Esophagus muscularis mucosa (tissue), 4 donors: Measurements from ENCODE around the gene FARSB.

Source experiments
- EP300 ChIP-seq: sonication (generic); formaldehyde crosslinking; IDR thresholded peaks from one replicate; pipeline ENCODE4 v1.6.1; 2017; ENCODE audit warnings: antibody characterized with exemption
- POLR2A ChIP-seq: fragments of 450-650 bp; IDR thresholded peaks from one replicate; pipeline ENCODE4 v1.6.1; 2017; ENCODE audit warnings: antibody characterized with exemption, moderate library complexity, mild to moderate bottlenecking, low read depth
- TF ChIP-seq, protein P1 (sequence below), 3 experiments: fragments of 200-600 bp in 2 of 3; fragments of 450-650 bp in 1 of 3; sonication (generic) in 2 of 3; IDR thresholded peaks; one replicate each; pipeline ENCODE4 v1.5.1; 2017 to 2019; ENCODE audit warnings: antibody characterized with exemption in 3 of 3, mild to moderate bottlenecking in 2 of 3, moderate library complexity in 1 of 3

DNA sequence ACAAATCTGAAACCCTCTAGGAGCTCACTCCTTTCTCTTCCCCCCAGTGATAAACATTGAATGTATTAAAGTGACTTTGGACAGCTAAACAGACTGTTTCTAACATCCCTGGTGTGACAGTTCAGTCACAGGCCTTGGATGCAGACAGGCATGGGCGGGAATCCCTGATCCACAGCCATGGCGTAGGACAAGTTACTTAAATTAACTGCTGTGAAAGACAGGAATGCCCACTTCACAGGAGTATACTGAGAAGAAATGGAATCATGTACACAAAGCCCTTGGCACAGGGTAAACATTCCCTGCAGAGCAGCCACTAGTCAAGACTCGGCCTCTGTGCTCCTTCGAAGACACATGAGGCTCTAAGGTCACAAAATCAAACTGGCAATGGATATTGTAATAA, 34.0 kb downstream of the FARSB start:
- TF ChIP-seq, protein P1, sequence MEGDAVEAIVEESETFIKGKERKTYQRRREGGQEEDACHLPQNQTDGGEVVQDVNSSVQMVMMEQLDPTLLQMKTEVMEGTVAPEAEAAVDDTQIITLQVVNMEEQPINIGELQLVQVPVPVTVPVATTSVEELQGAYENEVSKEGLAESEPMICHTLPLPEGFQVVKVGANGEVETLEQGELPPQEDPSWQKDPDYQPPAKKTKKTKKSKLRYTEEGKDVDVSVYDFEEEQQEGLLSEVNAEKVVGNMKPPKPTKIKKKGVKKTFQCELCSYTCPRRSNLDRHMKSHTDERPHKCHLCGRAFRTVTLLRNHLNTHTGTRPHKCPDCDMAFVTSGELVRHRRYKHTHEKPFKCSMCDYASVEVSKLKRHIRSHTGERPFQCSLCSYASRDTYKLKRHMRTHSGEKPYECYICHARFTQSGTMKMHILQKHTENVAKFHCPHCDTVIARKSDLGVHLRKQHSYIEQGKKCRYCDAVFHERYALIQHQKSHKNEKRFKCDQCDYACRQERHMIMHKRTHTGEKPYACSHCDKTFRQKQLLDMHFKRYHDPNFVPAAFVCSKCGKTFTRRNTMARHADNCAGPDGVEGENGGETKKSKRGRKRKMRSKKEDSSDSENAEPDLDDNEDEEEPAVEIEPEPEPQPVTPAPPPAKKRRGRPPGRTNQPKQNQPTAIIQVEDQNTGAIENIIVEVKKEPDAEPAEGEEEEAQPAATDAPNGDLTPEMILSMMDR (IDR thresholded peaks at IDR 0.05) = no peak
- TF ChIP-seq EP300 (no peak), POLR2A (no peak)
